GM10248 (cell line): ENCODE results near the gene AGMO.

ENCODE experiments used
- CTCF ChIA-PET: fragments of 300-600 bp; sonication (Branson Sonifier 250); formaldehyde crosslinking; extraction: SDS; loops from one replicate; lab custom pipeline; 2021; ENCODE audit warnings: antibody characterized with exemption; lab: Yijun Ruan, JAX
- POLR2A ChIA-PET: fragments of 350-650 bp; sonication (Branson Sonifier 250); formaldehyde crosslinking; extraction: SDS; loops from one replicate; lab custom pipeline; 2020; ENCODE audit warnings: antibody characterized with exemption; lab: Yijun Ruan, JAX
- DNase-seq: peaks from one replicate; pipeline ENCODE4 v3.0.0; 2012; ENCODE audit errors: extremely low spot score
- CTCF ChIP-seq: IDR thresholded peaks from 2 replicates; pipeline ENCODE4 v1.5.1; 2012; ENCODE audit warnings: mild to moderate bottlenecking, low read depth; ENCODE audit errors: extremely low read depth, missing control alignments, control extremely low read depth

AGMO gene

GRCh38 chr7:15464667-15465121 is 97.1 kb downstream of the AGMO start:
- TF ChIP-seq CTCF = no peak
- ChIA-PET CTCF (interaction anchor here (1.0 to 1.2 kb wide), 2 partner anchors 9 kb away, joined by 3 read pairs; no protein-coding TSS in a partner anchor), POLR2A (no interaction called here)
- DNase-seq = no peak

GRCh38 chr7:15463801-15464666 is 97.8 kb downstream of the AGMO start:
- TF ChIP-seq CTCF = no peak
- ChIA-PET CTCF (interaction anchor here (1.0 to 1.6 kb wide), 3 partner anchors 9 to 20 kb away, joined by 3 read pairs; no protein-coding TSS in a partner anchor), POLR2A (no interaction called here)
- no peak for DNase-seq

- no peak for TF ChIP-seq CTCF
- CTCF ChIA-PET = interaction anchor here (1.6 kb wide), 1 partner anchor 19 kb away, joined by 3 read pairs; no protein-coding TSS in a partner anchor
- no peak for DNase-seq
- POLR2A ChIA-PET = no interaction called here
These were observed 99.0 kb downstream of the AGMO start for GRCh38 chr7:15462721-15463389.

- ChIA-PET POLR2A (no interaction called here), CTCF (interaction anchor here (1.0 kb wide), 1 partner anchor 10 kb away, joined by 4 read pairs; no protein-coding TSS in a partner anchor)
- DNase-seq = no peak
- no peak for TF ChIP-seq CTCF
These were observed 100.2 kb downstream of the AGMO start for GRCh38 chr7:15461576-15461975.

GRCh38 chr7:15459018-15459615 is 102.7 kb downstream of the AGMO start:
- POLR2A ChIA-PET = no interaction called here
- CTCF ChIA-PET = no interaction called here
- DNase-seq = no peak
- no peak for TF ChIP-seq CTCF

GRCh38 chr7:15457990-15458955 is 103.5 kb downstream of the AGMO start:
- ChIA-PET POLR2A (no interaction called here), CTCF (interaction anchor here (1.1 to 1.7 kb wide), 2 partner anchors 18 to 57 kb away, joined by 3 read pairs; no protein-coding TSS in a partner anchor)
- no peak for DNase-seq
- no peak for TF ChIP-seq CTCF
